GM12878 (cell line): ENCODE results near the gene ITGA1. TPM values are rescaled to one million over a fixed set of nuclear protein-coding genes. Genes with fewer than 3 reads are reported as not detected.

Source experiments
- ATAC-seq: fragments of 200-7000 bp; cut with Tn5 transposase; 3 replicates; pipeline ENCODE4 v1.9.1; 2020; ENCODE audit warnings: mild to moderate bottlenecking, moderate library complexity
- BruUV-seq: library from RNA; stranded (reverse); fragments of 400-500 nt; replicated peaks from 2 replicates; lab custom pipeline; 2021; lab: Mats Ljungman, UMichigan
- CTCF ChIA-PET: fragments of 300-600 bp; sonication (Branson Sonifier 250); formaldehyde crosslinking; extraction: SDS; loops from one replicate; lab custom pipeline; 2021; ENCODE audit warnings: inconsistent platforms; lab: Yijun Ruan, JAX
- POLR2A ChIA-PET: fragments of 350-600 bp; formaldehyde crosslinking; extraction: SDS; loops from one replicate; lab custom pipeline; 2021; ENCODE audit warnings: inconsistent platforms; lab: Charles Lee
- RAD21 ChIA-PET: fragments of 300-600 bp; sonication (Branson Sonifier 250); formaldehyde crosslinking; loops from one replicate; lab custom pipeline; 2023; ENCODE audit warnings: antibody characterized with exemption; ENCODE audit not compliant: unreplicated experiment; lab: Charles Lee
- SMC1A ChIA-PET: fragments of 300-600 bp; sonication (Branson Sonifier 250); formaldehyde crosslinking; loops from one replicate; lab custom pipeline; 2023; ENCODE audit not compliant: unreplicated experiment, uncharacterized antibody; lab: Charles Lee
- DNase-seq: peaks from one replicate; pipeline ENCODE4 v3.0.0-alpha.2; 2011; ENCODE audit warnings: low read depth, low spot score
- FAIRE-seq: peaks from 3 replicates; lab custom pipeline; 2011; peaks lifted over from hg19 to GRCh38; lab: Jason Lieb, UNC
- H2AFZ ChIP-seq: 2 replicates; pipeline ENCODE4 v1.6.0; 2011; ENCODE audit warnings: low read depth, low read length, control low read depth; ENCODE audit not compliant: control insufficient read depth
- H3K27ac ChIP-seq: 2 replicates; pipeline ENCODE4 v1.5.1; 2011; ENCODE audit warnings: control low read depth; ENCODE audit not compliant: control insufficient read depth, insufficient read depth
- H3K27me3 ChIP-seq, 2 experiments: replicated peaks in 1 of 2; 2 replicates each; pipeline versions ENCODE4 v1.6.0 to v1.6.1; 2011; ENCODE audit warnings: low read length in 1 of 2; ENCODE audit not compliant: control insufficient read depth in 2 of 2, insufficient read depth in 2 of 2
- H3K36me3 ChIP-seq, 2 experiments: 2 replicates each; pipeline ENCODE4 v1.5.1; 2011; ENCODE audit warnings: low read length in 1 of 2; ENCODE audit not compliant: control insufficient read depth in 2 of 2, insufficient read depth in 2 of 2
- H3K4me1 ChIP-seq: 2 replicates; pipeline ENCODE4 v1.6.1; 2011; ENCODE audit warnings: mild to moderate bottlenecking, low read length, moderate library complexity, mixed read lengths; ENCODE audit not compliant: control insufficient read depth, insufficient read depth
- H3K4me2 ChIP-seq: 2 replicates; pipeline ENCODE4 v1.6.0; 2011; ENCODE audit warnings: control low read depth; ENCODE audit not compliant: control insufficient read depth, insufficient read depth
- H3K4me3 ChIP-seq: fragments of 200-600 bp; sonication (generic); 2 replicates; pipeline ENCODE4 v1.5.1; 2016
- H3K79me2 ChIP-seq: 2 replicates; pipeline ENCODE4 v1.6.0; 2011; ENCODE audit warnings: low read length; ENCODE audit not compliant: control insufficient read depth, insufficient read depth
- H3K9ac ChIP-seq: 2 replicates; pipeline ENCODE4 v1.8.0; 2011; ENCODE audit warnings: low read length, control low read depth, mixed read lengths; ENCODE audit not compliant: control insufficient read depth, insufficient read depth
- H3K9me3 ChIP-seq: replicated peaks from 3 replicates; pipeline ENCODE4 v1.5.1; 2011; ENCODE audit warnings: mild to moderate bottlenecking, low read length; ENCODE audit not compliant: control insufficient read depth, insufficient read depth
- H4K20me1 ChIP-seq: 2 replicates; pipeline ENCODE4 v1.6.0; 2011; ENCODE audit not compliant: control insufficient read depth, insufficient read depth
- ATF7 ChIP-seq: fragments of 450-650 bp; IDR thresholded peaks from 2 replicates; pipeline ENCODE4 v1.6.1; 2016; ENCODE audit warnings: low read depth, mild to moderate bottlenecking
- CBFB ChIP-seq: IDR thresholded peaks from 2 replicates; pipeline ENCODE4 v1.6.1; 2016; ENCODE audit warnings: antibody characterized with exemption, low read depth
- CBX5 ChIP-seq: sonication (generic); IDR thresholded peaks from 2 replicates; pipeline ENCODE4 v1.6.1; 2016; ENCODE audit warnings: low read depth, moderate library complexity, mild to moderate bottlenecking, inconsistent platforms
- EGR1 ChIP-seq, 2 experiments: IDR thresholded peaks; 1 replicate in 1 of 2; 2 replicates in 1 of 2; pipeline ENCODE4 v1.6.1; 2011 to 2012; ENCODE audit warnings: low read depth in 2 of 2, low read length in 2 of 2, borderline replicate concordance in 1 of 2, mild to moderate bottlenecking in 1 of 2, moderate library complexity in 1 of 2
- EP300 ChIP-seq, 2 experiments: fragments of 150-350 bp in 1 of 2; IDR thresholded peaks; 2 replicates each; pipeline ENCODE4 v1.6.1; 2011 to 2012; ENCODE audit warnings: low read depth in 2 of 2, low read length in 2 of 2, borderline replicate concordance in 1 of 2, improper control_type of control experiment in 1 of 2, inconsistent platforms in 1 of 2; ENCODE audit not compliant: control insufficient read depth in 1 of 2
- HDGF ChIP-seq: fragments of 450-650 bp; IDR thresholded peaks from 2 replicates; pipeline ENCODE4 v1.6.1; 2016; ENCODE audit warnings: antibody characterized with exemption
- MEF2A ChIP-seq: IDR thresholded peaks from 2 replicates; pipeline ENCODE4 v1.6.1; 2011; ENCODE audit warnings: low read depth, mild to moderate bottlenecking, low read length, moderate library complexity; ENCODE audit not compliant: insufficient read depth
- MEF2B ChIP-seq: fragments of 450-650 bp; IDR thresholded peaks from 2 replicates; pipeline ENCODE4 v1.6.1; 2018; ENCODE audit warnings: mild to moderate bottlenecking, moderate library complexity; ENCODE audit not compliant: partially characterized antibody, poor library complexity, severe bottlenecking
- NR2C1 ChIP-seq: fragments of 450-650 bp; IDR thresholded peaks from 2 replicates; pipeline ENCODE4 v1.6.1; 2017; ENCODE audit warnings: antibody characterized with exemption, mild to moderate bottlenecking, moderate library complexity
- NRF1 ChIP-seq: conservative IDR thresholded peaks from 2 replicates; pipeline ENCODE4 v1.6.1; 2011; ENCODE audit warnings: mild to moderate bottlenecking, low read depth, low read length, improper control_type of control experiment
- RB1 ChIP-seq: fragments of 450-650 bp; formaldehyde crosslinking; IDR thresholded peaks from 2 replicates; pipeline ENCODE4 v1.6.1; 2017; ENCODE audit warnings: mild to moderate bottlenecking, borderline replicate concordance
- RUNX3 ChIP-seq: IDR thresholded peaks from 2 replicates; pipeline ENCODE4 v1.6.1; 2012; ENCODE audit warnings: low read length, inconsistent platforms
- STAT1 ChIP-seq: fragments of 450-650 bp; conservative IDR thresholded peaks from 2 replicates; pipeline ENCODE4 v1.6.1; 2014; ENCODE audit warnings: antibody characterized with exemption, mild to moderate bottlenecking
- TCF3 ChIP-seq: IDR thresholded peaks from 2 replicates; pipeline ENCODE4 v1.6.1; 2012; ENCODE audit warnings: low read depth, mild to moderate bottlenecking, low read length, borderline replicate concordance; ENCODE audit not compliant: insufficient read depth
- ZNF384 ChIP-seq: IDR thresholded peaks from 2 replicates; pipeline ENCODE4 v1.6.1; 2012; ENCODE audit warnings: low read depth, mild to moderate bottlenecking, low read length, improper control_type of control experiment, borderline replicate concordance
- in situ Hi-C: fragments of 300-500 bp; cut with MboI; formaldehyde crosslinking; loops from 9 replicates; pipeline ENCODE4 v1.14.3; 2018; ENCODE audit warnings: mixed read lengths
- intact Hi-C: fragments of 100-400 bp; cut with micrococcal nuclease; formaldehyde crosslinking; loops from one replicate; pipeline ENCODE4 v1.14.2; 2022; ENCODE audit not compliant: unreplicated experiment
- polyA plus RNA-seq, 11 experiments: library from polyadenylated mRNA; depleted of rRNA in 4 of 11; unstranded in 6 of 11; stranded (reverse) in 5 of 11; fragments of >200 nt; fragmentation: Nextera tagmentation in 4 of 11; fragmentation: Illumina TruSeq in 1 of 11; extraction: Ambion mirVana in 4 of 11; extraction: Trizol in 1 of 11; gene quantifications; 1 replicate in 1 of 11; 2 replicates in 10 of 11; pipeline versions ENCODE4 v1.2.1 to v1.2.3, GENCODE V29; 2011 to 2016; ENCODE audit warnings: inconsistent platforms in 2 of 11, missing spikeins in 2 of 11, low read depth in 1 of 11
- total RNA-seq, 4 experiments: library from RNA; depleted of rRNA in 3 of 4; stranded (reverse); fragments of >200 nt in 3 of 4; fragmentation: Illumina TruSeq in 1 of 4; extraction: Trizol in 1 of 4; gene quantifications; 2 replicates each; pipeline versions ENCODE4 v1.2.1 to v1.2.3, GENCODE V29; 2013 to 2021
- TF ChIP-seq, protein P1 (sequence below): fragments of 450-650 bp; IDR thresholded peaks from 2 replicates; pipeline ENCODE4 v1.6.1; 2017; ENCODE audit warnings: mild to moderate bottlenecking, low read depth, inconsistent platforms; ENCODE audit not compliant: poor library complexity, severe bottlenecking
- TF ChIP-seq, protein P2 (sequence below): fragments of 450-650 bp; formaldehyde crosslinking; IDR thresholded peaks from 2 replicates; pipeline ENCODE4 v1.4.0; 2022; ENCODE audit warnings: mild to moderate bottlenecking, moderate library complexity
- TF ChIP-seq, protein P3 (sequence below): fragments of 450-650 bp; IDR thresholded peaks from 2 replicates; pipeline ENCODE4 v1.6.1; 2018; ENCODE audit warnings: borderline replicate concordance, mild to moderate bottlenecking; ENCODE audit not compliant: partially characterized antibody

The ITGA1 gene
- total and polyA plus RNA-seq, 10 of the 15 experiments (the other 5 are each of a cell fraction or from before 2014, with no cell fraction given) = 0.02 to 0.56 (median 0.19) TPM

DNA sequence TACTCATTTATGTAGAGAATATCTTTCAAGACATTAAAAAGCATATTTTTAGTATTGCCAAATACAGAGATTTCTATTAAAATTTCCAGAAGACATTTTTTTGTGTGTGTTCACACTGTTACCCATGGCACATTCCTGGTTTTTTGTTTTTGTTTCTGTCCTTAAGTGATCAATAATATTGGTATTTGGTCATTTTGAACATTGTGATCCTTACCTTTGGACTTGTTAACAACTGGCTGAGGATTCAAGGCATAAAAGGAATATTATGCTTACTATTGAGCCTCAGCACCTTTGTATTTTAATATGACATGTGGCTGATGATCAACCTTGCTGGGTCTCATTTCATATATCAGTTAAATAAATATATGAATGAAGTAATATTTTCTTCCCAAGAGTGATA lies 41.9 kb downstream of the ITGA1 start:
- FAIRE-seq = no peak
- no peaks in the 10 kb centered on the region; the same call in 2 of the 3 replicates for H3K9me3 ChIP-seq
- no peak overlapping the region for H3K9ac ChIP-seq
- ATAC-seq = no peak
- SMC1A ChIA-PET = no interaction called here
- no peak overlapping the region for H2AFZ ChIP-seq
- no peaks in the 10 kb centered on the region for H3K4me1 ChIP-seq
- H3K36me3 ChIP-seq = no peaks in the 10 kb centered on the region
- no peaks in the 10 kb centered on the region for H3K27me3 ChIP-seq
- TF ChIP-seq, protein P1, sequence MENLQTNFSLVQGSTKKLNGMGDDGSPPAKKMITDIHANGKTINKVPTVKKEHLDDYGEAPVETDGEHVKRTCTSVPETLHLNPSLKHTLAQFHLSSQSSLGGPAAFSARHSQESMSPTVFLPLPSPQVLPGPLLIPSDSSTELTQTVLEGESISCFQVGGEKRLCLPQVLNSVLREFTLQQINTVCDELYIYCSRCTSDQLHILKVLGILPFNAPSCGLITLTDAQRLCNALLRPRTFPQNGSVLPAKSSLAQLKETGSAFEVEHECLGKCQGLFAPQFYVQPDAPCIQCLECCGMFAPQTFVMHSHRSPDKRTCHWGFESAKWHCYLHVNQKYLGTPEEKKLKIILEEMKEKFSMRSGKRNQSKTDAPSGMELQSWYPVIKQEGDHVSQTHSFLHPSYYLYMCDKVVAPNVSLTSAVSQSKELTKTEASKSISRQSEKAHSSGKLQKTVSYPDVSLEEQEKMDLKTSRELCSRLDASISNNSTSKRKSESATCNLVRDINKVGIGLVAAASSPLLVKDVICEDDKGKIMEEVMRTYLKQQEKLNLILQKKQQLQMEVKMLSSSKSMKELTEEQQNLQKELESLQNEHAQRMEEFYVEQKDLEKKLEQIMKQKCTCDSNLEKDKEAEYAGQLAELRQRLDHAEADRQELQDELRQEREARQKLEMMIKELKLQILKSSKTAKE = no peak
- TF ChIP-seq, protein P2, sequence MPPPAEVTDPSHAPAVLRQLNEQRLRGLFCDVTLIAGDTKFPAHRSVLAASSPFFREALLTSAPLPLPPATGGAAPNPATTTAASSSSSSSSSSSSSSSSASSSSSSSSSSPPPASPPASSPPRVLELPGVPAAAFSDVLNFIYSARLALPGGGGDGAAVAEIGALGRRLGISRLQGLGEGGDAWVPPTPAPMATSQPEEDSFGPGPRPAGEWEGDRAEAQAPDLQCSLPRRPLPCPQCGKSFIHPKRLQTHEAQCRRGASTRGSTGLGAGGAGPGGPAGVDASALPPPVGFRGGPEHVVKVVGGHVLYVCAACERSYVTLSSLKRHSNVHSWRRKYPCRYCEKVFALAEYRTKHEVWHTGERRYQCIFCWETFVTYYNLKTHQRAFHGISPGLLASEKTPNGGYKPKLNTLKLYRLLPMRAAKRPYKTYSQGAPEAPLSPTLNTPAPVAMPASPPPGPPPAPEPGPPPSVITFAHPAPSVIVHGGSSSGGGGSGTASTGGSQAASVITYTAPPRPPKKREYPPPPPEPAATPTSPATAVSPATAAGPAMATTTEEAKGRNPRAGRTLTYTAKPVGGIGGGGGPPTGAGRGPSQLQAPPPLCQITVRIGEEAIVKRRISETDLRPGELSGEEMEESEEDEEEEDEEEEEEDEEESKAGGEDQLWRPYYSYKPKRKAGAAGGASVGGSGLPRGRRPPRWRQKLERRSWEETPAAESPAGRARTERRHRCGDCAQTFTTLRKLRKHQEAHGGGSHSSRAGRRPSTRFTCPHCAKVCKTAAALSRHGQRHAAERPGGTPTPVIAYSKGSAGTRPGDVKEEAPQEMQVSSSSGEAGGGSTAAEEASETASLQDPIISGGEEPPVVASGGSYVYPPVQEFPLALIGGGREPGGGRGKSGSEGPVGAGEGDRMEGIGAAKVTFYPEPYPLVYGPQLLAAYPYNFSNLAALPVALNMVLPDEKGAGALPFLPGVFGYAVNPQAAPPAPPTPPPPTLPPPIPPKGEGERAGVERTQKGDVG (CRISPR knock-in tag) = no peak
- TF ChIP-seq HDGF (no peak), TCF3 (no peak), ATF7 (no peak), CBFB (no peak), NRF1 (no peak), MEF2A (no peak), EP300 (IDR thresholded peaks at IDR 0.05; ENCODE audit: borderline replicate concordance in 1 of 2, control insufficient read depth in 1 of 2, low read depth in 2 of 2, low read length in 2 of 2) (no peak), EGR1 (IDR thresholded peaks at IDR 0.05; ENCODE audit: borderline replicate concordance in 1 of 2, low read depth in 2 of 2, low read length in 2 of 2) (no peak), MEF2B (no peak), STAT1 (no peak), RUNX3 (no peak), NR2C1 (no peak), CBX5 (no peak), RB1 (no peak), ZNF384 (no peak)
- TF ChIP-seq, protein P3, sequence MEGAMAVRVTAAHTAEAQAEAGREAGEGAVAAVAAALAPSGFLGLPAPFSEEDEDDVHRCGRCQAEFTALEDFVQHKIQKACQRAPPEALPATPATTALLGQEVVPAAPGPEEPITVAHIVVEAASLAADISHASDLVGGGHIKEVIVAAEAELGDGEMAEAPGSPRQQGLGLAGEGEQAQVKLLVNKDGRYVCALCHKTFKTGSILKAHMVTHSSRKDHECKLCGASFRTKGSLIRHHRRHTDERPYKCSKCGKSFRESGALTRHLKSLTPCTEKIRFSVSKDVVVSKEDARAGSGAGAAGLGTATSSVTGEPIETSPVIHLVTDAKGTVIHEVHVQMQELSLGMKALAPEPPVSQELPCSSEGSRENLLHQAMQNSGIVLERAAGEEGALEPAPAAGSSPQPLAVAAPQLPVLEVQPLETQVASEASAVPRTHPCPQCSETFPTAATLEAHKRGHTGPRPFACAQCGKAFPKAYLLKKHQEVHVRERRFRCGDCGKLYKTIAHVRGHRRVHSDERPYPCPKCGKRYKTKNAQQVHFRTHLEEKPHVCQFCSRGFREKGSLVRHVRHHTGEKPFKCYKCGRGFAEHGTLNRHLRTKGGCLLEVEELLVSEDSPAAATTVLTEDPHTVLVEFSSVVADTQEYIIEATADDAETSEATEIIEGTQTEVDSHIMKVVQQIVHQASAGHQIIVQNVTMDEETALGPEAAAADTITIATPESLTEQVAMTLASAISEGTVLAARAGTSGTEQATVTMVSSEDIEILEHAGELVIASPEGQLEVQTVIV = no peak
- intact Hi-C loops (no loop called here), in situ Hi-C loops (no loop called here)
- no peak overlapping the region for H3K27ac ChIP-seq
- H3K4me2 ChIP-seq = no peak overlapping the region
- RAD21 ChIA-PET = no interaction called here
- BruUV-seq = no TSS peak
- CTCF ChIA-PET = no interaction called here
- H4K20me1 ChIP-seq = no peaks in the 10 kb centered on the region
- no peaks in the 10 kb centered on the region for H3K79me2 ChIP-seq
- no peak for DNase-seq
- no peak overlapping the region for H3K4me3 ChIP-seq
- POLR2A ChIA-PET = no interaction called here
